Forelimb muscle (tissue), 1 donor: ENCODE data around the gene CLDN14. TPM values are rescaled to one million over a fixed set of nuclear protein-coding genes. Genes with fewer than 3 reads are reported as not detected.
A peak's percentile ranks its signal among the peaks of the same experiment; 100 is the strongest.

Source experiments
- DNase-seq: peaks from one replicate; pipeline ENCODE4 v3.0.0-alpha.2; 2013; ENCODE audit warnings: low read depth
- polyA plus RNA-seq: library from polyadenylated mRNA; unstranded; fragments of 120-200 nt; gene quantifications from one replicate; pipeline ENCODE4 v1.2.1, GENCODE V29; 2013; ENCODE audit not compliant: insufficient read length

CLDN14 gene
- polyA plus RNA-seq, 1 donor = 8.0 TPM

GRCh38 chr21:36433059-36433709, 46.7 kb downstream of the CLDN14 start:
- no peak for DNase-seq

- DNase-seq = no peak
Measured at GRCh38 chr21:36431252-36431651, 48.7 kb downstream of the CLDN14 start.

- no peak for DNase-seq
Measured at GRCh38 chr21:36430841-36431240, 49.1 kb downstream of the CLDN14 start.

- DNase-seq = no peak
Measured at GRCh38 chr21:36429947-36430546, 49.9 kb downstream of the CLDN14 start.

- DNase-seq = no peak
Measured at GRCh38 chr21:36428761-36429432, 51.0 kb downstream of the CLDN14 start.

- DNase-seq = no peak
Measured at GRCh38 chr21:36427502-36427901, 52.4 kb downstream of the CLDN14 start.

- DNase-seq = no peak
Measured at GRCh38 chr21:36425286-36425685, 54.6 kb downstream of the CLDN14 start.

GRCh38 chr21:36424592-36424991, 55.3 kb downstream of the CLDN14 start:
- no peak for DNase-seq

GRCh38 chr21:36423771-36424433, 56.0 kb downstream of the CLDN14 start:
- DNase-seq = no peak

- DNase-seq = no peak
Measured at GRCh38 chr21:36422279-36423098, 57.4 kb downstream of the CLDN14 start.

- DNase-seq = no peak
Measured at GRCh38 chr21:36420571-36421339, 59.2 kb downstream of the CLDN14 start.

- DNase-seq = peak; percentile 65
Measured at GRCh38 chr21:36419996-36420395, 59.9 kb downstream of the CLDN14 start.

GRCh38 chr21:36419241-36419640, 60.7 kb downstream of the CLDN14 start:
- no peak for DNase-seq

- no peak for DNase-seq
Measured at GRCh38 chr21:36415375-36415774, 64.5 kb downstream of the CLDN14 start.

- DNase-seq = no peak
Measured at GRCh38 chr21:36412916-36413315, 67.0 kb downstream of the CLDN14 start.

GRCh38 chr21:36411301-36411700, 68.6 kb downstream of the CLDN14 start:
- DNase-seq = no peak

Other genes with a start within 250 kb of the CLDN14 start
- gene MORC3, start 159.9 kb downstream of the CLDN14 start, polyA plus RNA-seq = 49.1 TPM
- gene CHAF1B, start 94.7 kb downstream of the CLDN14 start, polyA plus RNA-seq = 3.5 TPM
- 2.9 TPM for gene SIM2, start 219.0 kb upstream of the CLDN14 start, polyA plus RNA-seq